Measurements from ENCODE around the gene PCDH9. TPM values are rescaled to one million over a fixed set of nuclear protein-coding genes. Genes with fewer than 3 reads are reported as not detected.

The PCDH9 gene
- total and polyA plus RNA-seq, 2 experiments from 2014 or later = 0.31 to 0.52 TPM

DNA sequence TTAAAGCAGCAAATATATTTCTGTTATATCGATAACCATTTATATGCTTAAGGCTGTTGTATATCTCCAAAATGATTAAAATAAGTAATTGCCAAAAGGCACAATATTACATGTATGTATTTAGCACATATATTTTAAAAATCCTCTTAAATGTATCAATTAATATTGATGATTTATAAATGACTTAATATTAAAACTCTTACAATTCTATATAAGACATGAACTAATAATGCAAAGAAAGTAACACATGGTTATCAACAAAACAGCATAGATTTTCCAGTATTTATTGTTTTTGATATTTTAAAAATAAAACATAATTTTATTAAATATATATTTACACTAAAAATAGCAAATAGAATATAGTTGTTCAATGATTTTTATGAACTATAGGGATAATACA, 32.4 kb downstream of the PCDH9 start (continued):
- TF ChIP-seq, protein P1, sequence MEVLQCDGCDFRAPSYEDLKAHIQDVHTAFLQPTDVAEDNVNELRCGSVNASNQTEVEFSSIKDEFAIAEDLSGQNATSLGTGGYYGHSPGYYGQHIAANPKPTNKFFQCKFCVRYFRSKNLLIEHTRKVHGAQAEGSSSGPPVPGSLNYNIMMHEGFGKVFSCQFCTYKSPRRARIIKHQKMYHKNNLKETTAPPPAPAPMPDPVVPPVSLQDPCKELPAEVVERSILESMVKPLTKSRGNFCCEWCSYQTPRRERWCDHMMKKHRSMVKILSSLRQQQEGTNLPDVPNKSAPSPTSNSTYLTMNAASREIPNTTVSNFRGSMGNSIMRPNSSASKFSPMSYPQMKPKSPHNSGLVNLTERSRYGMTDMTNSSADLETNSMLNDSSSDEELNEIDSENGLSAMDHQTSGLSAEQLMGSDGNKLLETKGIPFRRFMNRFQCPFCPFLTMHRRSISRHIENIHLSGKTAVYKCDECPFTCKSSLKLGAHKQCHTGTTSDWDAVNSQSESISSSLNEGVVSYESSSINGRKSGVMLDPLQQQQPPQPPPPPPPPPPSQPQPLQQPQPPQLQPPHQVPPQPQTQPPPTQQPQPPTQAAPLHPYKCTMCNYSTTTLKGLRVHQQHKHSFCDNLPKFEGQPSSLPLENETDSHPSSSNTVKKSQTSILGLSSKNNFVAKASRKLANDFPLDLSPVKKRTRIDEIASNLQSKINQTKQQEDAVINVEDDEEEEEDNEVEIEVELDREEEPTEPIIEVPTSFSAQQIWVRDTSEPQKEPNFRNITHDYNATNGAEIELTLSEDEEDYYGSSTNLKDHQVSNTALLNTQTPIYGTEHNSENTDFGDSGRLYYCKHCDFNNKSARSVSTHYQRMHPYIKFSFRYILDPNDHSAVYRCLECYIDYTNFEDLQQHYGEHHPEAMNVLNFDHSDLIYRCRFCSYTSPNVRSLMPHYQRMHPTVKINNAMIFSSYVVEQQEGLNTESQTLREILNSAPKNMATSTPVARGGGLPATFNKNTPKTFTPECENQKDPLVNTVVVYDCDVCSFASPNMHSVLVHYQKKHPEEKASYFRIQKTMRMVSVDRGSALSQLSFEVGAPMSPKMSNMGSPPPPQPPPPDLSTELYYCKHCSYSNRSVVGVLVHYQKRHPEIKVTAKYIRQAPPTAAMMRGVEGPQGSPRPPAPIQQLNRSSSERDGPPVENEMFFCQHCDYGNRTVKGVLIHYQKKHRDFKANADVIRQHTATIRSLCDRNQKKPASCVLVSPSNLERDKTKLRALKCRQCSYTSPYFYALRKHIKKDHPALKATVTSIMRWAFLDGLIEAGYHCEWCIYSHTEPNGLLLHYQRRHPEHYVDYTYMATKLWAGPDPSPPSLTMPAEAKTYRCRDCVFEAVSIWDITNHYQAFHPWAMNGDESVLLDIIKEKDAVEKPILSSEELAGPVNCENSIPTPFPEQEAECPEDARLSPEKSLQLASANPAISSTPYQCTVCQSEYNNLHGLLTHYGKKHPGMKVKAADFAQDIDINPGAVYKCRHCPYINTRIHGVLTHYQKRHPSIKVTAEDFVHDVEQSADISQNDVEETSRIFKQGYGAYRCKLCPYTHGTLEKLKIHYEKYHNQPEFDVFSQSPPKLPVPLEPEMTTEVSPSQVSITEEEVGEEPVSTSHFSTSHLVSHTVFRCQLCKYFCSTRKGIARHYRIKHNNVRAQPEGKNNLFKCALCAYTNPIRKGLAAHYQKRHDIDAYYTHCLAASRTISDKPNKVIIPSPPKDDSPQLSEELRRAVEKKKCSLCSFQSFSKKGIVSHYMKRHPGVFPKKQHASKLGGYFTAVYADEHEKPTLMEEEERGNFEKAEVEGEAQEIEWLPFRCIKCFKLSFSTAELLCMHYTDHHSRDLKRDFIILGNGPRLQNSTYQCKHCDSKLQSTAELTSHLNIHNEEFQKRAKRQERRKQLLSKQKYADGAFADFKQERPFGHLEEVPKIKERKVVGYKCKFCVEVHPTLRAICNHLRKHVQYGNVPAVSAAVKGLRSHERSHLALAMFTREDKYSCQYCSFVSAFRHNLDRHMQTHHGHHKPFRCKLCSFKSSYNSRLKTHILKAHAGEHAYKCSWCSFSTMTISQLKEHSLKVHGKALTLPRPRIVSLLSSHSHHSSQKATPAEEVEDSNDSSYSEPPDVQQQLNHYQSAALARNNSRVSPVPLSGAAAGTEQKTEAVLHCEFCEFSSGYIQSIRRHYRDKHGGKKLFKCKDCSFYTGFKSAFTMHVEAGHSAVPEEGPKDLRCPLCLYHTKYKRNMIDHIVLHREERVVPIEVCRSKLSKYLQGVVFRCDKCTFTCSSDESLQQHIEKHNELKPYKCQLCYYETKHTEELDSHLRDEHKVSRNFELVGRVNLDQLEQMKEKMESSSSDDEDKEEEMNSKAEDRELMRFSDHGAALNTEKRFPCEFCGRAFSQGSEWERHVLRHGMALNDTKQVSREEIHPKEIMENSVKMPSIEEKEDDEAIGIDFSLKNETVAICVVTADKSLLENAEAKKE (CRISPR knock-in tag; IDR thresholded peaks at IDR 0.05) = no peak
- TF ChIP-seq, protein P2, sequence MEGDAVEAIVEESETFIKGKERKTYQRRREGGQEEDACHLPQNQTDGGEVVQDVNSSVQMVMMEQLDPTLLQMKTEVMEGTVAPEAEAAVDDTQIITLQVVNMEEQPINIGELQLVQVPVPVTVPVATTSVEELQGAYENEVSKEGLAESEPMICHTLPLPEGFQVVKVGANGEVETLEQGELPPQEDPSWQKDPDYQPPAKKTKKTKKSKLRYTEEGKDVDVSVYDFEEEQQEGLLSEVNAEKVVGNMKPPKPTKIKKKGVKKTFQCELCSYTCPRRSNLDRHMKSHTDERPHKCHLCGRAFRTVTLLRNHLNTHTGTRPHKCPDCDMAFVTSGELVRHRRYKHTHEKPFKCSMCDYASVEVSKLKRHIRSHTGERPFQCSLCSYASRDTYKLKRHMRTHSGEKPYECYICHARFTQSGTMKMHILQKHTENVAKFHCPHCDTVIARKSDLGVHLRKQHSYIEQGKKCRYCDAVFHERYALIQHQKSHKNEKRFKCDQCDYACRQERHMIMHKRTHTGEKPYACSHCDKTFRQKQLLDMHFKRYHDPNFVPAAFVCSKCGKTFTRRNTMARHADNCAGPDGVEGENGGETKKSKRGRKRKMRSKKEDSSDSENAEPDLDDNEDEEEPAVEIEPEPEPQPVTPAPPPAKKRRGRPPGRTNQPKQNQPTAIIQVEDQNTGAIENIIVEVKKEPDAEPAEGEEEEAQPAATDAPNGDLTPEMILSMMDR (conservative IDR thresholded peaks at IDR 0.05; ENCODE audit: low read depth in 2 of 2) = no peak
- TF ChIP-seq JUNB (IDR thresholded peaks at IDR 0.05; ENCODE audit: unreplicated experiment) = no peak

DNA sequence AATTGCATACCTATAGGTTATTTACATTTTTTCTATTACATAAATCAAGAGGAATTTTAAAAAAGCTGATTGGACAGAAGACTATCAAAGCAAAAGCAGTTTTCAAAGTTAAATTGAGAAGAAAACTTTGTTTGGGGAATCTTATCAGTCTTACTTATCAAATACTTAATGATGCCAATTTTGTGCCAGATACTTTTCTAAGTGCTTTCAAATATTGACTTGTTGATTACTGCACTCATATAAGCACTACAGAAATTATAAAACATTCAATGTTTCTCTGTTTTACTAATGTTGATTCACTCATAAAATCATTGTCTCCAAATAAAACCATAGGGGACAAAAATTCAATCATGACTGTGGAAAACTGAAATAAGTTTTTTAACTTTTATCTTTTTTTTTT, 36.2 kb downstream of the PCDH9 start:
- Mint-ChIP-seq H3K27me3 (ENCODE audit: insufficient read depth, low read depth, poor library complexity) (no peaks in the 10 kb centered on the region), H3K36me3 (ENCODE audit: low read depth) (no peaks in the 10 kb centered on the region), H3K4me1 (no peaks in the 10 kb centered on the region), H3K9me3 (no peaks in the 10 kb centered on the region), H3K4me3 (no peak overlapping the region), H3K27ac (no peak overlapping the region)
- Histone ChIP-seq H3K27ac (ENCODE audit: low read depth) (no peak overlapping the region), H4K20me1 (replicated peaks; ENCODE audit: insufficient read depth) (no peaks in the 10 kb centered on the region), H3F3A (replicated peaks; ENCODE audit: low read depth) (no peaks in the 10 kb centered on the region), H3K27me3 (ENCODE audit: insufficient read depth) (no peaks in the 10 kb centered on the region), H3K9me2 (ENCODE audit: insufficient read depth) (no peaks in the 10 kb centered on the region), H3K79me2 (replicated peaks; ENCODE audit: insufficient read depth) (no peaks in the 10 kb centered on the region), H3K4me2 (no peak overlapping the region), H3K36me3 (ENCODE audit: insufficient read depth) (no peaks in the 10 kb centered on the region), H3K4me3 (no peak overlapping the region), H2AFZ (no peak overlapping the region), H3K4me1 (ENCODE audit: insufficient read depth) (no peaks in the 10 kb centered on the region)
- no peak for ATAC-seq
- no peak for DNase-seq (ENCODE audit: low spot score)
- no peak for TF ChIP-seq CREB1 (CRISPR knock-in tag; IDR thresholded peaks at IDR 0.05; ENCODE audit: low read depth)
- TF ChIP-seq, protein P3, sequence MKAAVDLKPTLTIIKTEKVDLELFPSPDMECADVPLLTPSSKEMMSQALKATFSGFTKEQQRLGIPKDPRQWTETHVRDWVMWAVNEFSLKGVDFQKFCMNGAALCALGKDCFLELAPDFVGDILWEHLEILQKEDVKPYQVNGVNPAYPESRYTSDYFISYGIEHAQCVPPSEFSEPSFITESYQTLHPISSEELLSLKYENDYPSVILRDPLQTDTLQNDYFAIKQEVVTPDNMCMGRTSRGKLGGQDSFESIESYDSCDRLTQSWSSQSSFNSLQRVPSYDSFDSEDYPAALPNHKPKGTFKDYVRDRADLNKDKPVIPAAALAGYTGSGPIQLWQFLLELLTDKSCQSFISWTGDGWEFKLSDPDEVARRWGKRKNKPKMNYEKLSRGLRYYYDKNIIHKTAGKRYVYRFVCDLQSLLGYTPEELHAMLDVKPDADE (IDR thresholded peaks at IDR 0.05) = no peak
- no peak for TF ChIP-seq ZNF331 (CRISPR knock-in tag; IDR thresholded peaks at IDR 0.05; ENCODE audit: low read depth)
- no peak for TF ChIP-seq EZH2phosphoT487 (IDR thresholded peaks at IDR 0.05; ENCODE audit: unreplicated experiment)
- TF ChIP-seq, protein P2 (conservative IDR thresholded peaks at IDR 0.05; ENCODE audit: low read depth in 2 of 2) = no peak
- TF ChIP-seq JUNB (IDR thresholded peaks at IDR 0.05; ENCODE audit: unreplicated experiment) = no peak
- no peak for TF ChIP-seq NANOG (IDR thresholded peaks at IDR 0.05; ENCODE audit: borderline replicate concordance)
- TF ChIP-seq POLR2AphosphoS5 (IDR thresholded peaks at IDR 0.05; ENCODE audit: low read depth) = no peak
- TF ChIP-seq EZH2 (IDR thresholded peaks at IDR 0.05; ENCODE audit: low read depth, unreplicated experiment) = no peak

Data from GM23338 (cell line).